GM23248 (cell line): ENCODE measurements around the gene RAB1A. TPM values are rescaled to one million over a fixed set of nuclear protein-coding genes. Genes with fewer than 3 reads are reported as not detected.

Experiments used
- DNase-seq: peaks from one replicate; pipeline ENCODE4 v3.0.0-alpha.2; 2015
- H2AFZ ChIP-seq: fragments of 200-600 bp; sonication (generic); 2 replicates; pipeline ENCODE4 v1.6.1; 2016; ENCODE audit warnings: antibody characterized with exemption
- H3F3A ChIP-seq: fragments of 200-600 bp; sonication (generic); 2 replicates; pipeline ENCODE4 v1.6.1; 2016; ENCODE audit warnings: mild to moderate bottlenecking, antibody characterized with exemption, mixed run types; ENCODE audit not compliant: insufficient read depth
- H3K27ac ChIP-seq: fragments of 200-600 bp; sonication (generic); 2 replicates; pipeline ENCODE4 v1.5.1; 2016; ENCODE audit warnings: mild to moderate bottlenecking
- H3K27me3 ChIP-seq: fragments of 200-600 bp; sonication (generic); replicated peaks from 2 replicates; pipeline ENCODE4 v1.6.1; 2016; ENCODE audit warnings: mild to moderate bottlenecking; ENCODE audit not compliant: insufficient read depth
- H3K36me3 ChIP-seq: fragments of 200-600 bp; sonication (generic); 2 replicates; pipeline ENCODE4 v1.6.1; 2016; ENCODE audit warnings: low read depth, mild to moderate bottlenecking
- H3K4me1 ChIP-seq: fragments of 200-600 bp; sonication (generic); 2 replicates; pipeline ENCODE4 v1.6.1; 2016; ENCODE audit warnings: mild to moderate bottlenecking; ENCODE audit not compliant: insufficient read depth
- H3K4me2 ChIP-seq: fragments of 200-600 bp; sonication (generic); one replicate; pipeline ENCODE4 v1.6.1; 2016; ENCODE audit warnings: mild to moderate bottlenecking; ENCODE audit not compliant: unreplicated experiment
- H3K4me3 ChIP-seq: fragments of 200-600 bp; sonication (generic); 2 replicates; pipeline ENCODE4 v1.5.1; 2016; ENCODE audit warnings: mild to moderate bottlenecking
- H3K79me2 ChIP-seq: fragments of 200-600 bp; sonication (generic); 2 replicates; pipeline ENCODE4 v1.6.1; 2016; ENCODE audit warnings: mild to moderate bottlenecking; ENCODE audit not compliant: insufficient read depth
- H3K9ac ChIP-seq: fragments of 200-600 bp; sonication (generic); 2 replicates; pipeline ENCODE4 v1.6.1; 2016; ENCODE audit warnings: mild to moderate bottlenecking
- H3K9me2 ChIP-seq: fragments of 200-600 bp; sonication (generic); 2 replicates; pipeline ENCODE4 v1.6.1; 2016; ENCODE audit warnings: mixed run types, mild to moderate bottlenecking, moderate library complexity; ENCODE audit not compliant: insufficient read depth
- H3K9me3 ChIP-seq: fragments of 200-600 bp; sonication (generic); one replicate; pipeline ENCODE4 v1.6.1; 2017; ENCODE audit warnings: low read depth
- H4K20me1 ChIP-seq: fragments of 200-600 bp; sonication (generic); 2 replicates; pipeline ENCODE4 v1.6.0; 2016; ENCODE audit not compliant: insufficient read depth
- EZH2 ChIP-seq: fragments of 200-600 bp; sonication (generic); IDR thresholded peaks from 2 replicates; pipeline ENCODE4 v1.6.1; 2018; ENCODE audit warnings: antibody characterized with exemption, mild to moderate bottlenecking; ENCODE audit not compliant: insufficient read depth, poor library complexity, severe bottlenecking
- EZH2phosphoT487 ChIP-seq: fragments of 200-600 bp; sonication (generic); IDR thresholded peaks from 2 replicates; pipeline ENCODE4 v1.6.1; 2018; ENCODE audit warnings: antibody characterized with exemption, moderate library complexity, mild to moderate bottlenecking, low read depth; ENCODE audit not compliant: insufficient read depth
- WGBS, 2 experiments: methylation state at CpG; one replicate each; pipeline ENCODE4 v1.1.6; 2015 to 2017; ENCODE audit warnings: low lambda C conversion rate in 2 of 2, low coverage in 1 of 2; ENCODE audit errors: missing lambda C conversion rate in 2 of 2; 5-methylcytosine and 5-hydroxymethylcytosine counted together
- in situ Hi-C: fragments of 300-500 bp; cut with MboI; formaldehyde crosslinking; loops from 2 replicates; pipeline ENCODE4 v1.15.0; 2020
- polyA plus RNA-seq: library from polyadenylated mRNA; unstranded; fragments of >200 nt; fragmentation: Nextera tagmentation; extraction: Ambion mirVana; gene quantifications from 2 replicates; pipeline ENCODE4 v1.2.1, GENCODE V29; 2016
- total RNA-seq: library from RNA; depleted of rRNA; stranded (reverse); fragments of >200 nt; shearing (Covaris generic); gene quantifications from 2 replicates; pipeline ENCODE4 v1.2.3, GENCODE V29; 2014

The RAB1A gene
- total and polyA plus RNA-seq, 2 experiments from 2014 or later, result 119 to 303 TPM

DNA sequence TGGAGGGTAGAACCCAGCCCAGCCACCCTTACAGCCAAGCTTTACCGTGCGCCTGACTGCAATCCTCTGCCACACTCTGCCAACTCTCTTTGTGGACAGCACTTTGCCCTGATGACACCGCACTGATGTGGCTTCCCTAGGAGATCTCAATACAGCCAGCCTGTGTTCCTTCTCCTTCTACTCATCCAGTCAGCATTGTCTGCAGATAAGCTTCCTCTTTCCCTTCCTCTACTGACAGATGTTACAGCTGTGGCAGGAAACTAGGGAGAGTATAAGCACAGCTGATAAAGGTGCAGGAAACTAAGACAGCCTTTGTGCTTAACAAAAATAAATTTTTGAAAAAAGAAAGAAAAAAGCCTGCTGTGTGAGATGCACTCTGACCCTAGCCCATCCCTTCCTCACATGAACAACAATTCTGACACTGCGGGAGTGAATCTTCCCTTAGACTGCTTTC, 48.6 kb downstream of the RAB1A start:
- in situ Hi-C loops, result no loop called here
- H3K36me3 ChIP-seq, result peaks cover 66% of the 10 kb centered on the region

DNA sequence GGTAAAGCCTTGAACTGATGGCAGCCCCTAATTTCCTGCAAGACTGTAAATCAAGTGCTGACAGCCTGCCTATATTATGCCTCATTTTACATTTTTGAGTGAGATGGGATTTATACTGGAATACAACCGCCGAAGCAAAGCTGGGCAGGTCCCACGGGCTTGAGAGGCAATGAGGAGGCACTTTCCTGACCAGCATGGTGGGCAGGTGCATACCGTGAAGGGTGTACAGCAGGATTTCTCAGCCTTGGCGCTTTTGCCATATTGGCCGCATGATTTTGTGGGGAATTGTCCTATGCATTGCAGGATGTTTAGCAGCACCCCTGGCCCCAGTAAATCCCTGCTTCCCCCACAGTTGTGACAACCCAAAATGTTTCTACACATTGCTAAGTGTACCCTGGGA, 50.9 kb downstream of the RAB1A start:
- H3K9me3 ChIP-seq, result no peaks in the 10 kb centered on the region
- in situ Hi-C loops, result no loop called here
- no peak overlapping the region for H3K9ac ChIP-seq
- H3F3A ChIP-seq, result peaks cover 51% of the 10 kb centered on the region
- TF ChIP-seq EZH2 (no peak), EZH2phosphoT487 (no peak)
- H3K27me3 ChIP-seq, result no peaks in the 10 kb centered on the region
- no peak overlapping the region for H2AFZ ChIP-seq
- no peak overlapping the region for H3K4me2 ChIP-seq
- 88 to 94% methylated on average over 6 of the region's 6 CpGs for WGBS, 2 experiments
- H3K36me3 ChIP-seq, result peaks cover 49% of the 10 kb centered on the region
- H3K79me2 ChIP-seq, result peaks cover 66% of the 10 kb centered on the region
- peaks cover 13% of the 10 kb centered on the region for H3K4me1 ChIP-seq
- no peak overlapping the region for H3K27ac ChIP-seq
- no peak for DNase-seq
- H3K4me3 ChIP-seq, result no peak overlapping the region
- no peaks in the 10 kb centered on the region for H3K9me2 ChIP-seq
- H4K20me1 ChIP-seq, result no peaks in the 10 kb centered on the region; the same call in 1 of the 2 replicates

More for the DNA sequence above, 48.6 kb downstream of the RAB1A start:
- Histone ChIP-seq H3K4me1 (peaks cover 23% of the 10 kb centered on the region), H2AFZ (no peak overlapping the region), H3K27me3 (no peaks in the 10 kb centered on the region), H3K27ac (no peak overlapping the region), H4K20me1 (no peaks in the 10 kb centered on the region; the same call in 1 of the 2 replicates), H3K9me3 (no peaks in the 10 kb centered on the region), H3K9me2 (no peaks in the 10 kb centered on the region), H3K4me3 (no peak overlapping the region), H3F3A (peaks cover 50% of the 10 kb centered on the region), H3K9ac (no peak overlapping the region), H3K4me2 (no peak overlapping the region), H3K79me2 (peaks cover 88% of the 10 kb centered on the region)
- TF ChIP-seq EZH2phosphoT487 (no peak), EZH2 (no peak)
- 77 to 80% methylated on average over 4 of the region's 4 CpGs for WGBS, 2 experiments
- DNase-seq, result peak; percentile 30

DNA sequence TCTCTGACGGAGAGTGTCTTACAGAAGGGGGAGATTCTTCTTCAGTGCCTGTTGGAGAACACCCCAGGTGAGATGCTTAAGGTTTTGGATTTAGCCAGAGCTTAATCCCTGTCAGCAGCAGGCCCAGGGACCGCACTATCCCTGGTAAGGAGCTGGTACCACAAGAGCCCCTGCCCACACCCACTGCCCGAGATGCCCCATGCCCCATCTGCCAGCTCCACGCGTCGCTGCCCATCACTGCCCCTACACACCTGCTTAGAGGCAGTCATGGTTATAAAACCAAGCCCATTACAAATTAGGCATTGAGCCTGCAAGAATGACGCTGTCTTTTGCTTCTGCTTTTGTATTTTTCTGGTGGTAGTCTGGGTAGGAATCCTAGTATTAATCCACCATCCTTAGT, 52.0 kb downstream of the RAB1A start:
- Histone ChIP-seq H2AFZ (no peak overlapping the region), H3K9me2 (no peaks in the 10 kb centered on the region), H3K27me3 (no peaks in the 10 kb centered on the region), H3K4me3 (no peak overlapping the region), H3F3A (peaks cover 49% of the 10 kb centered on the region), H3K36me3 (peaks cover 38% of the 10 kb centered on the region), H3K9me3 (no peaks in the 10 kb centered on the region), H3K27ac (no peak overlapping the region), H3K4me1 (peaks cover 13% of the 10 kb centered on the region), H3K9ac (no peak overlapping the region), H3K79me2 (peaks cover 54% of the 10 kb centered on the region), H3K4me2 (no peak overlapping the region), H4K20me1 (no peaks in the 10 kb centered on the region; the same call in 1 of the 2 replicates)
- WGBS, 2 experiments, result 92 to 94% methylated on average over 7 of the region's 7 CpGs
- TF ChIP-seq EZH2phosphoT487 (no peak), EZH2 (no peak)
- no peak for DNase-seq
- in situ Hi-C loops, result no loop called here

DNA sequence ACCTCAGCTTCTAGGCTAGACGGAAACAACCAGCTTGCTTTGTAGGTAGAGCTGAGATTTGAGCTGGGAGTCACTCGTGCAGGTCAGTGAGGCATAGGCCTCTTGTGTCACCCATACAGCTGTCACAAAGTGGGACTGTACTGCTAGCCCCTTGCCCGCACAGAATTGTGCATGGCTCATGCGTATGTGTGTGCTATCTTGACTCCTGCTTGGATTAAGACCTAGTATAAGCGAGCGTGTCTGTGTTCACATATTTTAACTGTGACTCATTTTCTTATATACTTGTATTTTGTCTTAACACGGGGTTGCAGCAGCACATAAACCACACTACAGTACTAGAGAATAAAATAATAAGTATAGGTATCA, 53.6 kb downstream of the RAB1A start:
- Histone ChIP-seq H3K79me2 (peaks cover 40% of the 10 kb centered on the region), H3K9ac (no peak overlapping the region), H3K4me2 (peak overlapping the region; percentile 12), H3K9me2 (no peaks in the 10 kb centered on the region), H3K36me3 (peaks cover 31% of the 10 kb centered on the region), H3K9me3 (no peaks in the 10 kb centered on the region), H3K27me3 (no peaks in the 10 kb centered on the region), H3K4me3 (no peak overlapping the region), H3F3A (peaks cover 52% of the 10 kb centered on the region), H3K4me1 (peaks cover 15% of the 10 kb centered on the region), H2AFZ (no peak overlapping the region), H3K27ac (peak overlapping the region; percentile 13; the same call in 1 of the 2 replicates), H4K20me1 (no peaks in the 10 kb centered on the region)
- WGBS, 2 experiments, result 55 to 58% methylated on average over 7 of the region's 7 CpGs
- TF ChIP-seq EZH2phosphoT487 (no peak), EZH2 (no peak)
- DNase-seq, result peak; percentile 74
- in situ Hi-C loops, result no loop called here
